Gastrocnemius medialis (tissue), 4 donors: ENCODE results near the gene PDZK1IP1.

Source experiments
- CTCF ChIP-seq, 5 experiments: fragments of 450-650 bp in 3 of 5; fragments of 200-600 bp in 2 of 5; sonication (generic) in 2 of 5; IDR thresholded peaks in 4 of 5; conservative IDR thresholded peaks in 1 of 5; 1 replicate in 4 of 5; 2 replicates in 1 of 5; pipeline ENCODE4 v1.5.1; 2016 to 2019; ENCODE audit warnings: antibody characterized with exemption in 5 of 5, mild to moderate bottlenecking in 3 of 5, moderate library complexity in 3 of 5
- POLR2A ChIP-seq, 2 donors: fragments of 450-650 bp; IDR thresholded peaks; one replicate each; pipeline ENCODE4 v1.6.1; 2017; ENCODE audit warnings: antibody characterized with exemption in 2 of 2, mild to moderate bottlenecking in 2 of 2, moderate library complexity in 2 of 2

- TF ChIP-seq POLR2A (IDR thresholded peaks at IDR 0.05) (no peak), CTCF (IDR thresholded peaks at IDR 0.05 in 4 of 5, conservative IDR thresholded peaks at IDR 0.05 in 1 of 5) (no peak)
These were observed 748 bp downstream of the PDZK1IP1 start for GRCh38 chr1:47188791-47189785.
